K562 (cell line): ENCODE measurements around the gene CSNK1A1. TPM values are rescaled to one million over a fixed set of nuclear protein-coding genes. Genes with fewer than 3 reads are reported as not detected.

Source experiments
- ADNP ChIP-seq: fragments of 200-800 bp; sonication (Bioruptor generic); IDR thresholded peaks from 2 replicates; pipeline ENCODE4 v1.6.1; 2016; ENCODE audit warnings: missing genetic modification characterization, missing compliant biosample characterization
- ESRRA ChIP-seq: fragments of 450-650 bp; IDR thresholded peaks from 2 replicates; pipeline ENCODE4 v1.6.1; 2014; ENCODE audit warnings: low read depth, mild to moderate bottlenecking, moderate library complexity, borderline replicate concordance
- EWSR1 ChIP-seq: fragments of 450-650 bp; IDR thresholded peaks from 2 replicates; pipeline ENCODE4 v1.6.1; 2018; ENCODE audit warnings: borderline replicate concordance, mild to moderate bottlenecking, low read depth, moderate library complexity; ENCODE audit not compliant: partially characterized antibody
- HOXB6 ChIP-seq: fragments of 250-450 bp; sonication (Bioruptor Pico); IDR thresholded peaks from 2 replicates; pipeline ENCODE4 v1.5.1; 2022; ENCODE audit warnings: mild to moderate bottlenecking, borderline replicate concordance
- JUND ChIP-seq, 2 experiments: IDR thresholded peaks; 2 replicates in 1 of 2; 3 replicates in 1 of 2; pipeline ENCODE4 v1.6.1; 2011; ENCODE audit warnings: borderline replicate concordance in 2 of 2, low read depth in 2 of 2, low read length in 2 of 2, improper control_type of control experiment in 1 of 2, missing biosample characterization in 1 of 2, missing genetic modification characterization in 1 of 2, missing genetic modification reagents in 1 of 2
- MXI1 ChIP-seq: IDR thresholded peaks from 2 replicates; pipeline ENCODE4 v1.6.1; 2011; ENCODE audit warnings: low read depth, mild to moderate bottlenecking, improper control_type of control experiment, low read length
- NFE2 ChIP-seq: IDR thresholded peaks from 2 replicates; pipeline ENCODE4 v1.6.1; 2014; ENCODE audit warnings: antibody characterized with exemption, low read depth
- NR2C2 ChIP-seq, 2 experiments: fragments of 200-800 bp in 1 of 2; sonication (Bioruptor generic) in 1 of 2; sonication (generic) in 1 of 2; formaldehyde crosslinking in 1 of 2; IDR thresholded peaks; 2 replicates each; pipeline versions ENCODE4 v1.6.1 to v1.8.0; 2016 to 2022; ENCODE audit warnings: mild to moderate bottlenecking in 1 of 2, missing compliant biosample characterization in 1 of 2, missing genetic modification characterization in 1 of 2, missing genetic modification reagents in 1 of 2
- PHF8 ChIP-seq: fragments of 200-600 bp; sonication (generic); IDR thresholded peaks from 2 replicates; pipeline ENCODE4 v1.6.1; 2012; ENCODE audit warnings: mixed run types, mild to moderate bottlenecking, inconsistent platforms, low read length, moderate library complexity, borderline replicate concordance
- PRPF4 ChIP-seq: fragments of 200-400 bp; formaldehyde crosslinking; IDR thresholded peaks from one replicate; pipeline ENCODE4 v1.6.1; 2017; ENCODE audit warnings: low read length, low read depth, mild to moderate bottlenecking; ENCODE audit not compliant: insufficient read depth, poor library complexity, severe bottlenecking
- RAD21 ChIP-seq, 2 experiments: fragments of 250-450 bp in 1 of 2; fragments of 450-650 bp in 1 of 2; sonication (Bioruptor Pico) in 1 of 2; formaldehyde crosslinking in 1 of 2; IDR thresholded peaks in 1 of 2; conservative IDR thresholded peaks in 1 of 2; 2 replicates each; pipeline versions ENCODE4 v1.4.0 to v1.8.0; 2020 to 2022; ENCODE audit warnings: mild to moderate bottlenecking in 2 of 2, moderate library complexity in 1 of 2
- RFX5 ChIP-seq: IDR thresholded peaks from 2 replicates; pipeline ENCODE4 v1.6.1; 2011; ENCODE audit warnings: low read depth, mild to moderate bottlenecking, improper control_type of control experiment, low read length
- SPI1 ChIP-seq: IDR thresholded peaks from 2 replicates; pipeline ENCODE4 v1.6.1; 2011; ENCODE audit warnings: low read depth, low read length, control low read depth, borderline replicate concordance
- TAF15 ChIP-seq: fragments of 200-400 bp; formaldehyde crosslinking; IDR thresholded peaks from 2 replicates; pipeline ENCODE4 v1.6.1; 2017; ENCODE audit warnings: mild to moderate bottlenecking, low read depth, low read length, moderate library complexity
- TAF9B ChIP-seq: fragments of 450-650 bp; IDR thresholded peaks from 2 replicates; pipeline ENCODE4 v1.6.1; 2018; ENCODE audit warnings: mild to moderate bottlenecking; ENCODE audit not compliant: partially characterized antibody
- TEAD1 ChIP-seq, 2 experiments: fragments of 450-650 bp in 1 of 2; sonication (generic) in 1 of 2; formaldehyde crosslinking; IDR thresholded peaks; 2 replicates each; pipeline versions ENCODE4 v1.4.0 to v1.8.0; 2020 to 2022; ENCODE audit warnings: mild to moderate bottlenecking in 2 of 2, missing genetic modification reagents in 1 of 2
- TRIM24 ChIP-seq, 2 experiments: fragments of 450-650 bp; IDR thresholded peaks; 2 replicates each; pipeline ENCODE4 v1.6.1; 2016
- ZBTB2 ChIP-seq: fragments of 450-650 bp; IDR thresholded peaks from 2 replicates; pipeline ENCODE4 v1.6.1; 2016; ENCODE audit warnings: antibody characterized with exemption
- ZFP30 ChIP-seq: fragments of 250-450 bp; sonication (Bioruptor Pico); IDR thresholded peaks from 2 replicates; pipeline ENCODE4 v1.8.0; 2022; ENCODE audit warnings: moderate library complexity, mild to moderate bottlenecking, inconsistent platforms, borderline replicate concordance
- ZNF224 ChIP-seq: sonication (generic); formaldehyde crosslinking; IDR thresholded peaks from 2 replicates; pipeline ENCODE4 v1.8.0; 2022; ENCODE audit warnings: mild to moderate bottlenecking, missing genetic modification reagents
- ZNF384 ChIP-seq: IDR thresholded peaks from 2 replicates; pipeline ENCODE4 v1.6.1; 2012; ENCODE audit warnings: low read depth, low read length, improper control_type of control experiment
- ZNF780A ChIP-seq: fragments of 250-450 bp; sonication (Bioruptor Pico); IDR thresholded peaks from 2 replicates; pipeline ENCODE4 v1.5.0; 2021; ENCODE audit warnings: mild to moderate bottlenecking
- polyA plus RNA-seq, 8 experiments: library from polyadenylated mRNA; depleted of rRNA in 4 of 8; stranded (reverse) in 5 of 8; unstranded in 3 of 8; fragments of >200 nt; fragmentation: Nextera tagmentation in 2 of 8; fragmentation: Illumina TruSeq in 1 of 8; extraction: Ambion mirVana in 2 of 8; extraction: Trizol in 1 of 8; gene quantifications; 2 replicates each; pipeline versions ENCODE4 v1.2.1 to v1.2.3, GENCODE V29; 2011 to 2014; ENCODE audit warnings: inconsistent platforms in 1 of 8, missing spikeins in 1 of 8
- total RNA-seq, 7 experiments: library from RNA; depleted of rRNA in 6 of 7; stranded (reverse); fragments of >200 nt in 6 of 7; fragmentation: Illumina TruSeq in 2 of 7; extraction: Trizol in 2 of 7; gene quantifications; 2 replicates each; pipeline versions ENCODE4 v1.2.1 to v1.2.3, GENCODE V29; 2011 to 2021; ENCODE audit warnings: low replicate concordance in 1 of 7
- TF ChIP-seq, protein P1 (sequence below): IDR thresholded peaks from 2 replicates; pipeline ENCODE4 v1.6.1; 2016; ENCODE audit warnings: missing genetic modification characterization, missing compliant biosample characterization

Gene CSNK1A1
- total and polyA plus RNA-seq, 9 of the 15 experiments (the other 6 are each of a cell fraction or from before 2014, with no cell fraction given): 49.1 to 196 (median 154) TPM

GRCh38 chr5:149466457-149466972 is 84.7 kb downstream of the CSNK1A1 start (continued):
- TF ChIP-seq ZBTB2 (0 out of 2 replicates have a peak, but pooled peaks have one; percentile 31), ZNF384 (no peak), PHF8 (no peak), RFX5 (no peak), MXI1 (no peak), TEAD1 (CRISPR knock-in tag; IDR thresholded peaks at IDR 0.05) (no peak), TAF9B (peak; percentile 87), NFE2 (peak; percentile 83), SPI1 (peak; percentile 55; the same call in 1 of the 2 replicates), TRIM24 (IDR thresholded peaks at IDR 0.05) (no peak; a peak in 1 of 4 replicates), TAF15 (no peak), ESRRA (peak; percentile 37; the same call in 1 of the 2 replicates), NR2C2 (CRISPR knock-in tag; IDR thresholded peaks at IDR 0.05) (no peak), NR2C2 (tag; IDR thresholded peaks at IDR 0.05) (peak; percentile 33; the same call in 1 of the 2 replicates), ZFP30 (CRISPR knock-in tag) (no peak), ADNP (tag) (no peak), ZNF224 (CRISPR knock-in tag) (no peak), ZNF780A (CRISPR knock-in tag) (no peak), RAD21 (CRISPR knock-in tag; conservative IDR thresholded peaks at IDR 0.05 in 1 of 2, IDR thresholded peaks at IDR 0.05 in 1 of 2) (no peak), HOXB6 (CRISPR knock-in tag) (no peak), JUND (IDR thresholded peaks at IDR 0.05; ENCODE audit: borderline replicate concordance, low read depth, low read length) (peak; percentile 91), JUND (tag; IDR thresholded peaks at IDR 0.05; ENCODE audit: borderline replicate concordance, low read depth, low read length) (peak; percentile 86; the same call in 2 of the 3 replicates), EWSR1 (no peak), PRPF4 (no peak)
- TF ChIP-seq, protein P1, sequence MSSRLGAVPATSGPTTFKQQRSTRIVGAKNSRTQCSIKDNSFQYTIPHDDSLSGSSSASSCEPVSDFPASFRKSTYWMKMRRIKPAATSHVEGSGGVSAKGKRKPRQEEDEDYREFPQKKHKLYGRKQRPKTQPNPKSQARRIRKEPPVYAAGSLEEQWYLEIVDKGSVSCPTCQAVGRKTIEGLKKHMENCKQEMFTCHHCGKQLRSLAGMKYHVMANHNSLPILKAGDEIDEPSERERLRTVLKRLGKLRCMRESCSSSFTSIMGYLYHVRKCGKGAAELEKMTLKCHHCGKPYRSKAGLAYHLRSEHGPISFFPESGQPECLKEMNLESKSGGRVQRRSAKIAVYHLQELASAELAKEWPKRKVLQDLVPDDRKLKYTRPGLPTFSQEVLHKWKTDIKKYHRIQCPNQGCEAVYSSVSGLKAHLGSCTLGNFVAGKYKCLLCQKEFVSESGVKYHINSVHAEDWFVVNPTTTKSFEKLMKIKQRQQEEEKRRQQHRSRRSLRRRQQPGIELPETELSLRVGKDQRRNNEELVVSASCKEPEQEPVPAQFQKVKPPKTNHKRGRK (tag): no peak
